Measurements from ENCODE around the gene ATP9A. TPM values are rescaled to one million over a fixed set of nuclear protein-coding genes. Genes with fewer than 3 reads are reported as not detected.

Gene ATP9A
- total and polyA plus RNA-seq, 4 donors: 2.4 to 16.7 (median 9.9) TPM

DNA sequence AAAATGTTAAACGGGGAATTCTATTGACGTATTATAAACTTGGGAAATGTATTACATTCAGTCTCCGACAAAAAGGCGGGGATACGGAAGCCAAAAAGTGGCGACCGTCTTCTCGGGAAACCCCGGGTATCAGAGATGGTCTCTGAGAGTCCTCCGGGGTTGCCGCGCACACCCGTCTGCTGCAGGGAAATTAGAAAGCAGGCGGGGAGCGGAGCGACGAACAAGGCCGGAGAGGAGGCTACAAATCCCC is 32.6 kb upstream of the ATP9A start:
- H3K4me3 ChIP-seq (ENCODE audit: low read depth in 1 of 3, low read length in 3 of 3): peak overlapping the region; percentile 61 to 76 (median 67)
- WGBS: 1% methylated on average over 18 of the region's 18 CpGs
- H3K9me3 ChIP-seq (ENCODE audit: control insufficient read depth in 4 of 4, low read length in 3 of 4): no peaks in the 10 kb centered on the region
- TF ChIP-seq RAD21 (IDR thresholded peaks at IDR 0.05) (no peak), SP1 (IDR thresholded peaks at IDR 0.05) (no peak), FOXA2 (IDR thresholded peaks at IDR 0.05) (no peak), GABPA (IDR thresholded peaks at IDR 0.05 in 1 of 2, conservative IDR thresholded peaks at IDR 0.05 in 1 of 2) (no peak), RXRA (IDR thresholded peaks at IDR 0.05) (no peak), REST (IDR thresholded peaks at IDR 0.05) (no peak), HNF4G (IDR thresholded peaks at IDR 0.05) (no peak)
- TF ChIP-seq, protein P1, sequence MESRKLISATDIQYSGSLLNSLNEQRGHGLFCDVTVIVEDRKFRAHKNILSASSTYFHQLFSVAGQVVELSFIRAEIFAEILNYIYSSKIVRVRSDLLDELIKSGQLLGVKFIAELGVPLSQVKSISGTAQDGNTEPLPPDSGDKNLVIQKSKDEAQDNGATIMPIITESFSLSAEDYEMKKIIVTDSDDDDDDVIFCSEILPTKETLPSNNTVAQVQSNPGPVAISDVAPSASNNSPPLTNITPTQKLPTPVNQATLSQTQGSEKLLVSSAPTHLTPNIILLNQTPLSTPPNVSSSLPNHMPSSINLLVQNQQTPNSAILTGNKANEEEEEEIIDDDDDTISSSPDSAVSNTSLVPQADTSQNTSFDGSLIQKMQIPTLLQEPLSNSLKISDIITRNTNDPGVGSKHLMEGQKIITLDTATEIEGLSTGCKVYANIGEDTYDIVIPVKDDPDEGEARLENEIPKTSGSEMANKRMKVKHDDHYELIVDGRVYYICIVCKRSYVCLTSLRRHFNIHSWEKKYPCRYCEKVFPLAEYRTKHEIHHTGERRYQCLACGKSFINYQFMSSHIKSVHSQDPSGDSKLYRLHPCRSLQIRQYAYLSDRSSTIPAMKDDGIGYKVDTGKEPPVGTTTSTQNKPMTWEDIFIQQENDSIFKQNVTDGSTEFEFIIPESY (IDR thresholded peaks at IDR 0.05): no peak
- TF ChIP-seq, protein P2, sequence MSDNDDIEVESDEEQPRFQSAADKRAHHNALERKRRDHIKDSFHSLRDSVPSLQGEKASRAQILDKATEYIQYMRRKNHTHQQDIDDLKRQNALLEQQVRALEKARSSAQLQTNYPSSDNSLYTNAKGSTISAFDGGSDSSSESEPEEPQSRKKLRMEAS (IDR thresholded peaks at IDR 0.05): no peak
- H3K9ac ChIP-seq (ENCODE audit: low read depth in 1 of 2, low read length in 2 of 2): peak overlapping the region; percentile 43 to 68
- H3K36me3 ChIP-seq (ENCODE audit: control insufficient read depth in 4 of 4, insufficient read depth in 3 of 4, low read depth in 1 of 4, low read length in 3 of 4): no peaks in the 10 kb centered on the region
- H3K27me3 ChIP-seq (ENCODE audit: control insufficient read depth in 4 of 4, insufficient read depth in 4 of 4, low read length in 3 of 4): no peaks in the 10 kb centered on the region
- DNase-seq (ENCODE audit: low spot score): peak; percentile 55
- peak overlapping the region in 1 of 2 donors; percentile 54 for H3K27ac ChIP-seq (ENCODE audit: low read depth in 1 of 2, low read length in 2 of 2)
- peaks cover 0 to 24% (median 14%) of the 10 kb centered on the region in 4 donors for H3K4me1 ChIP-seq (ENCODE audit: control insufficient read depth in 4 of 4, insufficient read depth in 4 of 4, low read length in 3 of 4)

DNA sequence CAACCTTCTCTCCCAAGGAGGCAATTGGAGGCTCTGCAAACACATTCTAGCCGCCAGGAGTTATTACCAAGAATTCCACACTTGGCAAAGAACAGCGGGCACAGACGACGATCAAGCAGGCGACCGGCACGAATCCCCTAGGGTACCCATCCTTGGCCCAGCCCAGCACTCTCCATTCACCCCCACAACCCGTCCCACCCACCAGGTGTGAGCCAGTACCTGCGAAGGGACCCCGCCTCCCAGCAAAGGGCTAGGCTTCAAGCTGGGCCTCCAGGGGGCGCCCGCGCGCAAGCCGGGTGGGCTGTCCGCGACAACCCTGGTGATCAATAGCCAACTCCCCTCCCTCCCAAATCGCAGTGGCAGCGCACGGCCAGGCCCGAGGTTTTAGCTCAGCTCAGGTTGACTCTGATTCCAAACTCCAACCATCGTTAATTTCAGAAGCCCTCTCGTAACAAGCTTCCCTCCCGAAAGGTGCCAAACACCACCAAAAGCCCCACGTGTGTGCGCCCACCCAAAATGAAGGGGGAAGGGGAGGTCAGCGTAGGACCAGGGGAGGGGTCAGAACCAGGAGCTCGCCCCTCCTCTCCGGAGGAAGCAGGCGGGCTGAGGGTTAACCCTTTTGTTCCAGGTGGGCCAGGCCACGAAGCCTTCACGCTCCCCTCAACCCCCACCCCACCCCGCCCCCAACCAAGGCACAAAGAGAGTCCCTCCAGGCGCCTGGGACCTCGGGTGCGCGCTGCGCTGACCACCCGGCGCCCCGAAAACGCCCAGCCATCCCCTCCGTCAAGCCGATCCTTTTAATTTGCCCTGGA is 32.1 kb upstream of the ATP9A start:
- Histone ChIP-seq H3K9ac (ENCODE audit: low read depth in 1 of 2, low read length in 2 of 2) (peak overlapping the region; percentile 43 to 68), H3K4me1 (ENCODE audit: control insufficient read depth in 4 of 4, insufficient read depth in 4 of 4, low read length in 3 of 4) (peaks cover 0 to 24% (median 14%) of the 10 kb centered on the region in 4 donors), H3K36me3 (ENCODE audit: control insufficient read depth in 4 of 4, insufficient read depth in 3 of 4, low read depth in 1 of 4, low read length in 3 of 4) (no peaks in the 10 kb centered on the region), H3K27ac (ENCODE audit: low read depth in 1 of 2, low read length in 2 of 2) (peak overlapping the region in 1 of 2 donors; percentile 54), H3K9me3 (ENCODE audit: control insufficient read depth in 4 of 4, low read length in 3 of 4) (no peaks in the 10 kb centered on the region), H3K27me3 (ENCODE audit: control insufficient read depth in 4 of 4, insufficient read depth in 4 of 4, low read length in 3 of 4) (no peaks in the 10 kb centered on the region), H3K4me3 (ENCODE audit: low read depth in 1 of 3, low read length in 3 of 3) (peak overlapping the region; percentile 67 to 76 (median 67))
- WGBS: 2% methylated on average over 44 of the region's 44 CpGs
- peak; percentile 88 for DNase-seq (ENCODE audit: low spot score)
- peak; percentile 67 for TF ChIP-seq CTCF (IDR thresholded peaks at IDR 0.05; ENCODE audit: low read depth, low read length, missing input control)
- TF ChIP-seq, protein P1 (IDR thresholded peaks at IDR 0.05): no peak
- TF ChIP-seq RAD21 (IDR thresholded peaks at IDR 0.05): peak; percentile 65 to 81

Measured in liver (tissue), 9 donors.